OCI-LY7 (cell line): ENCODE data around the gene ANKLE1. TPM values are rescaled to one million over a fixed set of nuclear protein-coding genes. Genes with fewer than 3 reads are reported as not detected.

ENCODE experiments used
- BruUV-seq: library from RNA; stranded (reverse); fragments of 400-500 nt; replicated peaks from 2 replicates; lab custom pipeline; 2021; lab: Mats Ljungman, UMichigan
- CTCF ChIA-PET: fragments of 300-600 bp; sonication (Branson Sonifier 250); formaldehyde crosslinking; loops from one replicate; lab custom pipeline; 2022; ENCODE audit warnings: antibody characterized with exemption; ENCODE audit not compliant: unreplicated experiment; lab: Charles Lee
- POLR2A ChIA-PET: fragments of 300-600 bp; sonication (Branson Sonifier 250); formaldehyde crosslinking; loops from one replicate; lab custom pipeline; 2022; ENCODE audit warnings: antibody characterized with exemption; lab: Charles Lee
- DNase-seq: peaks from one replicate; pipeline ENCODE4 v3.0.0-alpha.2; 2015; ENCODE audit warnings: low spot score
- H2AFZ ChIP-seq: fragments of 200-600 bp; sonication (generic), shearing (Covaris generic); 2 replicates; pipeline ENCODE4 v1.6.1; 2014; ENCODE audit warnings: mild to moderate bottlenecking, antibody characterized with exemption, low read length, moderate library complexity
- H3K27ac ChIP-seq: fragments of 200-600 bp; sonication (generic); 2 replicates; pipeline ENCODE4 v1.5.1; 2014; ENCODE audit warnings: mixed run types, low read depth, mild to moderate bottlenecking, moderate library complexity, low read length, inconsistent platforms; ENCODE audit not compliant: poor library complexity, severe bottlenecking
- H3K36me3 ChIP-seq: fragments of 200-600 bp; sonication (generic); 2 replicates; pipeline ENCODE4 v1.6.1; 2014; ENCODE audit warnings: mild to moderate bottlenecking, antibody characterized with exemption, low read length, moderate library complexity, mixed read lengths; ENCODE audit not compliant: insufficient read depth
- H3K4me1 ChIP-seq: fragments of 200-600 bp; sonication (generic); 2 replicates; pipeline ENCODE4 v1.5.1; 2014; ENCODE audit warnings: mild to moderate bottlenecking, low read length; ENCODE audit not compliant: insufficient read depth, poor library complexity, severe bottlenecking
- H3K4me2 ChIP-seq: fragments of 200-600 bp; sonication (generic); 2 replicates; pipeline ENCODE4 v1.6.1; 2014; ENCODE audit warnings: mild to moderate bottlenecking, low read length
- H3K4me3 ChIP-seq: fragments of 200-600 bp; sonication (generic); 2 replicates; pipeline ENCODE4 v1.5.1; 2014; ENCODE audit warnings: mild to moderate bottlenecking, low read depth, low read length; ENCODE audit not compliant: poor library complexity, severe bottlenecking
- H3K79me2 ChIP-seq: fragments of 200-600 bp; sonication (generic); 2 replicates; pipeline ENCODE4 v1.6.1; 2016; ENCODE audit warnings: low read depth, mild to moderate bottlenecking, low read length, moderate library complexity, mixed read lengths; ENCODE audit not compliant: insufficient read depth
- H3K9me2 ChIP-seq: fragments of 200-600 bp; sonication (generic); 2 replicates; pipeline ENCODE4 v1.6.1; 2016; ENCODE audit warnings: mild to moderate bottlenecking, low read length, mixed read lengths; ENCODE audit not compliant: insufficient read depth
- H3K9me3 ChIP-seq: fragments of 200-600 bp; sonication (generic); 2 replicates; pipeline ENCODE4 v1.6.1; 2014; ENCODE audit warnings: mild to moderate bottlenecking, mixed run types, low read length, mixed read lengths
- H4K20me1 ChIP-seq: fragments of 200-600 bp; sonication (generic); 2 replicates; pipeline ENCODE4 v1.6.1; 2014; ENCODE audit warnings: mild to moderate bottlenecking, antibody characterized with exemption, low read length, moderate library complexity, mixed read lengths; ENCODE audit not compliant: insufficient read depth
- EZH2phosphoT487 ChIP-seq: fragments of 200-600 bp; sonication (generic); IDR thresholded peaks from 2 replicates; pipeline ENCODE4 v1.6.1; 2018; ENCODE audit warnings: low read depth, borderline replicate concordance, mild to moderate bottlenecking, mixed run types, antibody characterized with exemption, low read length, moderate library complexity, mixed read lengths
- intact Hi-C: fragments of 100-400 bp; cut with micrococcal nuclease; formaldehyde crosslinking; loops from one replicate; pipeline ENCODE4 v1.10.0; 2022; ENCODE audit not compliant: unreplicated experiment
- total RNA-seq, 2 experiments: library from RNA; depleted of rRNA in 1 of 2; stranded (reverse); fragments of >200 nt in 1 of 2; shearing (Covaris generic) in 1 of 2; gene quantifications; 2 replicates each; pipeline ENCODE4 v1.2.3, GENCODE V29; 2014 to 2022
- TF ChIP-seq, protein P1 (sequence below): fragments of 200-600 bp; sonication (generic); conservative IDR thresholded peaks from 2 replicates; pipeline ENCODE4 v1.5.1; 2014; ENCODE audit warnings: mild to moderate bottlenecking, antibody characterized with exemption, low read length, moderate library complexity, mixed read lengths

Gene ANKLE1
- total RNA-seq, 2 experiments from 2014 or later = 45.1 to 59.4 TPM

GRCh38 chr19:17325881-17326594, 44.3 kb downstream of the ANKLE1 start:
- peaks cover 14% of the 10 kb centered on the region for H3K4me1 ChIP-seq
- H3K4me2 ChIP-seq = no peak overlapping the region
- no peak overlapping the region for H3K4me3 ChIP-seq
- ChIA-PET CTCF (no interaction called here), POLR2A (no interaction called here)
- no peak for DNase-seq
- H3K27ac ChIP-seq = no peak overlapping the region
- H4K20me1 ChIP-seq = no peaks in the 10 kb centered on the region
- no peak overlapping the region for H2AFZ ChIP-seq
- peaks cover 18% of the 10 kb centered on the region for H3K36me3 ChIP-seq
- no TSS peak for BruUV-seq
- intact Hi-C loops = no loop called here
- H3K79me2 ChIP-seq = no peaks in the 10 kb centered on the region
- no peaks in the 10 kb centered on the region for H3K9me3 ChIP-seq
- no peak for TF ChIP-seq EZH2phosphoT487
- TF ChIP-seq, protein P1, sequence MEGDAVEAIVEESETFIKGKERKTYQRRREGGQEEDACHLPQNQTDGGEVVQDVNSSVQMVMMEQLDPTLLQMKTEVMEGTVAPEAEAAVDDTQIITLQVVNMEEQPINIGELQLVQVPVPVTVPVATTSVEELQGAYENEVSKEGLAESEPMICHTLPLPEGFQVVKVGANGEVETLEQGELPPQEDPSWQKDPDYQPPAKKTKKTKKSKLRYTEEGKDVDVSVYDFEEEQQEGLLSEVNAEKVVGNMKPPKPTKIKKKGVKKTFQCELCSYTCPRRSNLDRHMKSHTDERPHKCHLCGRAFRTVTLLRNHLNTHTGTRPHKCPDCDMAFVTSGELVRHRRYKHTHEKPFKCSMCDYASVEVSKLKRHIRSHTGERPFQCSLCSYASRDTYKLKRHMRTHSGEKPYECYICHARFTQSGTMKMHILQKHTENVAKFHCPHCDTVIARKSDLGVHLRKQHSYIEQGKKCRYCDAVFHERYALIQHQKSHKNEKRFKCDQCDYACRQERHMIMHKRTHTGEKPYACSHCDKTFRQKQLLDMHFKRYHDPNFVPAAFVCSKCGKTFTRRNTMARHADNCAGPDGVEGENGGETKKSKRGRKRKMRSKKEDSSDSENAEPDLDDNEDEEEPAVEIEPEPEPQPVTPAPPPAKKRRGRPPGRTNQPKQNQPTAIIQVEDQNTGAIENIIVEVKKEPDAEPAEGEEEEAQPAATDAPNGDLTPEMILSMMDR = no peak
- no peaks in the 10 kb centered on the region for H3K9me2 ChIP-seq

- CTCF ChIA-PET = no interaction called here
- intact Hi-C loops = no loop called here
- Histone ChIP-seq H3K4me1 (peaks cover 14% of the 10 kb centered on the region), H3K4me2 (no peak overlapping the region), H3K9me2 (no peaks in the 10 kb centered on the region), H3K9me3 (no peaks in the 10 kb centered on the region), H2AFZ (no peak overlapping the region), H3K4me3 (no peak overlapping the region), H3K36me3 (peaks cover 14% of the 10 kb centered on the region), H3K27ac (no peak overlapping the region), H3K79me2 (no peaks in the 10 kb centered on the region), H4K20me1 (no peaks in the 10 kb centered on the region)
- no peak for DNase-seq
- TF ChIP-seq EZH2phosphoT487 = no peak
- TF ChIP-seq, protein P1 = no peak
- POLR2A ChIA-PET = interaction anchor here (0.6 kb wide), 1 partner anchor 77 kb away, joined by 3 read pairs; no protein-coding TSS in a partner anchor
- no TSS peak for BruUV-seq
Measured at GRCh38 chr19:17326595-17326966, 44.9 kb downstream of the ANKLE1 start.

GRCh38 chr19:17327068-17327653, 45.5 kb downstream of the ANKLE1 start:
- Histone ChIP-seq H3K36me3 (peaks cover 8% of the 10 kb centered on the region; the same call in 1 of the 2 replicates), H3K27ac (no peak overlapping the region), H3K9me2 (no peaks in the 10 kb centered on the region), H2AFZ (no peak overlapping the region), H3K4me3 (no peak overlapping the region), H4K20me1 (no peaks in the 10 kb centered on the region), H3K4me1 (peaks cover 14% of the 10 kb centered on the region), H3K4me2 (no peak overlapping the region), H3K79me2 (no peaks in the 10 kb centered on the region), H3K9me3 (no peaks in the 10 kb centered on the region)
- TF ChIP-seq, protein P1 = no peak
- TF ChIP-seq EZH2phosphoT487 = no peak
- no peak for DNase-seq
- CTCF ChIA-PET = interaction anchor here (0.6 kb wide), 1 partner anchor 36 kb away, joined by 3 read pairs; no protein-coding TSS in a partner anchor
- intact Hi-C loops = no loop called here
- BruUV-seq = no TSS peak
- POLR2A ChIA-PET = interaction anchor here (0.6 kb wide), 1 partner anchor 76 kb away, joined by 3 read pairs; no protein-coding TSS in a partner anchor
